HEK293 (cell line): ENCODE measurements around the gene FCN3.

Experiments used
- CTCF ChIA-PET: fragments of 350-600 bp; formaldehyde crosslinking; extraction: SDS; loops from one replicate; lab custom pipeline; 2021; ENCODE audit warnings: antibody characterized with exemption; lab: Yijun Ruan, JAX
- POLR2A ChIA-PET: fragments of 300-600 bp; formaldehyde crosslinking; extraction: SDS; loops from one replicate; lab custom pipeline; 2020; ENCODE audit warnings: antibody characterized with exemption, inconsistent platforms; lab: Yijun Ruan, JAX
- H3K27ac ChIP-seq: fragments of 200-500 bp; sonication (Bioruptor generic); 2 replicates; pipeline ENCODE4 v1.5.1; 2014; ENCODE audit warnings: low read depth, low read length, control low read depth, inconsistent platforms; ENCODE audit errors: extremely low read depth
- H3K36me3 ChIP-seq, 2 experiments: fragments of 200-500 bp in 1 of 2; sonication (Bioruptor generic) in 1 of 2; 1 replicate in 1 of 2; 2 replicates in 1 of 2; pipeline ENCODE4 v1.5.1; 2014 to 2017; ENCODE audit warnings: inconsistent platforms in 2 of 2, low read length in 2 of 2; ENCODE audit not compliant: control insufficient read depth in 2 of 2, insufficient read depth in 1 of 2
- H3K4me1 ChIP-seq: fragments of 200-500 bp; sonication (Bioruptor generic); 2 replicates; pipeline ENCODE4 v1.5.1; 2014; ENCODE audit warnings: mild to moderate bottlenecking, low read length, inconsistent platforms; ENCODE audit not compliant: control insufficient read depth, insufficient read depth
- H3K4me3 ChIP-seq: 2 replicates; pipeline ENCODE4 v1.5.1; 2011; ENCODE audit warnings: low read depth, mild to moderate bottlenecking, control low read depth, low read length, moderate library complexity
- H3K9me3 ChIP-seq: fragments of 200-500 bp; sonication (Bioruptor generic); 2 replicates; pipeline ENCODE4 v1.5.1; 2014; ENCODE audit warnings: low read depth, low read length, inconsistent platforms; ENCODE audit not compliant: control insufficient read depth, insufficient read depth
- EGR2 ChIP-seq: fragments of 450-650 bp; formaldehyde crosslinking; IDR thresholded peaks from 2 replicates; pipeline ENCODE4 v1.5.1; 2016; ENCODE audit warnings: low read depth, missing biosample characterization, missing genetic modification characterization
- SALL2 ChIP-seq: fragments of 450-650 bp; formaldehyde crosslinking; IDR thresholded peaks from 2 replicates; pipeline ENCODE4 v1.5.0; 2017; ENCODE audit warnings: missing biosample characterization, mild to moderate bottlenecking, missing genetic modification characterization, borderline replicate concordance
- ZIC2 ChIP-seq: fragments of 450-650 bp; formaldehyde crosslinking; IDR thresholded peaks from 2 replicates; pipeline ENCODE4 v1.5.1; 2016; ENCODE audit warnings: missing biosample characterization, missing genetic modification characterization
- ZNF223 ChIP-seq: fragments of 450-650 bp; formaldehyde crosslinking; IDR thresholded peaks from 2 replicates; pipeline ENCODE4 v1.5.1; 2016; ENCODE audit warnings: missing biosample characterization, missing genetic modification characterization
- ZNF274 ChIP-seq, 2 experiments: fragments of 200-500 bp in 1 of 2; fragments of 450-650 bp in 1 of 2; sonication (Bioruptor generic) in 1 of 2; formaldehyde crosslinking in 1 of 2; IDR thresholded peaks; 2 replicates each; pipeline versions ENCODE4 v1.5.1 to v1.6.1; 2014 to 2016; ENCODE audit warnings: borderline replicate concordance in 1 of 2, inconsistent platforms in 1 of 2, low read length in 1 of 2, missing biosample characterization in 1 of 2, missing genetic modification characterization in 1 of 2
- ZNF558 ChIP-seq: fragments of 450-650 bp; formaldehyde crosslinking; IDR thresholded peaks from 2 replicates; pipeline ENCODE4 v1.5.1; 2016; ENCODE audit warnings: missing biosample characterization, missing genetic modification characterization
- ZNF560 ChIP-seq: fragments of 450-650 bp; formaldehyde crosslinking; IDR thresholded peaks from 2 replicates; pipeline ENCODE4 v1.5.1; 2017; ENCODE audit warnings: missing biosample characterization, missing genetic modification characterization, borderline replicate concordance
- ZNF561 ChIP-seq: fragments of 450-650 bp; IDR thresholded peaks from 2 replicates; pipeline ENCODE4 v1.5.1; 2018; ENCODE audit warnings: missing biosample characterization, missing genetic modification characterization, borderline replicate concordance
- ZNF658 ChIP-seq: fragments of 450-650 bp; formaldehyde crosslinking; IDR thresholded peaks from 2 replicates; pipeline ENCODE4; 2016; ENCODE audit warnings: missing biosample characterization, missing genetic modification characterization
- ZNF670 ChIP-seq: fragments of 450-650 bp; formaldehyde crosslinking; IDR thresholded peaks from 2 replicates; pipeline ENCODE4 v1.5.1; 2016; ENCODE audit warnings: missing biosample characterization, missing genetic modification characterization, low read depth
- ZNF76 ChIP-seq: fragments of 450-650 bp; formaldehyde crosslinking; IDR thresholded peaks from 2 replicates; pipeline ENCODE4; 2016; ENCODE audit warnings: low read depth, missing biosample characterization, missing genetic modification characterization, borderline replicate concordance
- ZNF791 ChIP-seq: fragments of 450-650 bp; formaldehyde crosslinking; IDR thresholded peaks from 2 replicates; pipeline ENCODE4 v1.5.1; 2016; ENCODE audit warnings: missing biosample characterization, missing genetic modification characterization
- ZNF843 ChIP-seq: fragments of 450-650 bp; formaldehyde crosslinking; IDR thresholded peaks from 2 replicates; pipeline ENCODE4 v1.5.1; 2016; ENCODE audit warnings: missing biosample characterization, missing genetic modification characterization
- TF ChIP-seq, protein P1 (sequence below): sonication (generic); formaldehyde crosslinking; IDR thresholded peaks from 2 replicates; pipeline ENCODE4 v1.8.1; 2022; ENCODE audit warnings: mild to moderate bottlenecking, moderate library complexity, missing genetic modification reagents
- TF ChIP-seq, protein P2 (sequence below): fragments of 450-650 bp; formaldehyde crosslinking; IDR thresholded peaks from 2 replicates; pipeline ENCODE4 v1.5.1; 2017; ENCODE audit warnings: missing biosample characterization, missing genetic modification characterization
- TF ChIP-seq, protein P3 (sequence below): fragments of 450-650 bp; formaldehyde crosslinking; optimal IDR thresholded peaks from 2 replicates; pipeline ENCODE3; 2016; ENCODE audit warnings: missing biosample characterization, mild to moderate bottlenecking, missing genetic modification characterization
- TF ChIP-seq, protein P4 (sequence below): fragments of 450-650 bp; formaldehyde crosslinking; IDR thresholded peaks from 2 replicates; pipeline ENCODE4 v1.5.1; 2016; ENCODE audit warnings: missing biosample characterization, missing genetic modification characterization
- TF ChIP-seq, protein P5 (sequence below): fragments of 450-650 bp; formaldehyde crosslinking; IDR thresholded peaks from 2 replicates; pipeline ENCODE4 v1.5.1; 2016; ENCODE audit warnings: missing biosample characterization, missing genetic modification characterization
- TF ChIP-seq, protein P6 (sequence below): fragments of 450-650 bp; formaldehyde crosslinking; IDR thresholded peaks from 2 replicates; pipeline ENCODE4 v1.5.1; 2016; ENCODE audit warnings: missing biosample characterization, missing genetic modification characterization, borderline replicate concordance

FCN3 gene

DNA sequence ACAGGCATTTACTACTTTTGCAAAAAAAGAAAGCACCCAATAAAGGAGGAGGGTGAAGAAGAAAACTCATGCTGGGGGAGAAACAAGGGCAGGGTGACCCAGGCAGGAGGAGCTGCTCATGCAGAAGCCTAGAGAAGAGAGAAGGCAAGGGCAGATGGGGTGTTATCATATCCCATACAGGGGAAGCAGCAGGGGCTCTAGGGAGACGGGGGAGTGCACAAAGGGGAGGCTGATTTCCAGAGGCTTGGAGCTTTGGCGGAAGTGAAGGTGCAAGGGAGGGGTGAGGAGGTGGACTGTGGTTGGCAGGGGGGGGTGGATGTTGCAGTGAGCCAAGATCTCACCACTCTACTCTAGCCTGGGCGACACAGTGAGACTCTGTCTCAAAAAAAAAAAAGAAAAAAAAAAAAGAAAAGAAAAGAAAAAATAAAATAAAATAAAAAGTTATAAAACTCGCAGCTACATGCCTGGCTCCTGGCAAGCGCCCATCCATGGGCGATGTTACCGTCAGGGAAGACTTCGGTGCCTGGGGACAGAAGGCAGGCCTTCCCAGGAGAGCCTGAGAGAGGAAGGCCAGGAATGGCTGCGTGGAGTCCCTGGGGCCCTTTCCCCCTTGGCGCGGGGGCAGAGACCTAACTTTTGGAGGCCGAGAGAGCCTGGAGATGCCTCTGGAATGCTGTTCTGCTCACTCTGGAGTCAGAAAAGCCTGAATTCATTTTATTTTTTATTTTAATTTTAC, 3.3 kb upstream of the FCN3 start:
- H3K4me3 ChIP-seq = no peak overlapping the region
- H3K4me1 ChIP-seq = no peaks in the 10 kb centered on the region
- TF ChIP-seq ZNF561 (tag by site-specific recombination) (no peak), EGR2 (tag by site-specific recombination) (peak; percentile 30; the same call in 1 of the 2 replicates), SALL2 (no peak), ZNF223 (tag by site-specific recombination) (peak; percentile 47; the same call in 1 of the 2 replicates), ZNF76 (tag by site-specific recombination) (no peak), ZNF658 (tag by site-specific recombination) (no peak), ZIC2 (tag by site-specific recombination) (peak; percentile 88)
- TF ChIP-seq, protein P1, sequence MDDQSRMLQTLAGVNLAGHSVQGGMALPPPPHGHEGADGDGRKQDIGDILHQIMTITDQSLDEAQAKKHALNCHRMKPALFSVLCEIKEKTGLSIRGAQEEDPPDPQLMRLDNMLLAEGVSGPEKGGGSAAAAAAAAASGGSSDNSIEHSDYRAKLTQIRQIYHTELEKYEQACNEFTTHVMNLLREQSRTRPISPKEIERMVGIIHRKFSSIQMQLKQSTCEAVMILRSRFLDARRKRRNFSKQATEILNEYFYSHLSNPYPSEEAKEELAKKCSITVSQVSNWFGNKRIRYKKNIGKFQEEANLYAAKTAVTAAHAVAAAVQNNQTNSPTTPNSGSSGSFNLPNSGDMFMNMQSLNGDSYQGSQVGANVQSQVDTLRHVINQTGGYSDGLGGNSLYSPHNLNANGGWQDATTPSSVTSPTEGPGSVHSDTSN (CRISPR knock-in tag) = no peak
- TF ChIP-seq, protein P2, sequence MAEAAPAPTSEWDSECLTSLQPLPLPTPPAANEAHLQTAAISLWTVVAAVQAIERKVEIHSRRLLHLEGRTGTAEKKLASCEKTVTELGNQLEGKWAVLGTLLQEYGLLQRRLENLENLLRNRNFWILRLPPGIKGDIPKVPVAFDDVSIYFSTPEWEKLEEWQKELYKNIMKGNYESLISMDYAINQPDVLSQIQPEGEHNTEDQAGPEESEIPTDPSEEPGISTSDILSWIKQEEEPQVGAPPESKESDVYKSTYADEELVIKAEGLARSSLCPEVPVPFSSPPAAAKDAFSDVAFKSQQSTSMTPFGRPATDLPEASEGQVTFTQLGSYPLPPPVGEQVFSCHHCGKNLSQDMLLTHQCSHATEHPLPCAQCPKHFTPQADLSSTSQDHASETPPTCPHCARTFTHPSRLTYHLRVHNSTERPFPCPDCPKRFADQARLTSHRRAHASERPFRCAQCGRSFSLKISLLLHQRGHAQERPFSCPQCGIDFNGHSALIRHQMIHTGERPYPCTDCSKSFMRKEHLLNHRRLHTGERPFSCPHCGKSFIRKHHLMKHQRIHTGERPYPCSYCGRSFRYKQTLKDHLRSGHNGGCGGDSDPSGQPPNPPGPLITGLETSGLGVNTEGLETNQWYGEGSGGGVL (tag by site-specific recombination) = no peak
- TF ChIP-seq, protein P3, sequence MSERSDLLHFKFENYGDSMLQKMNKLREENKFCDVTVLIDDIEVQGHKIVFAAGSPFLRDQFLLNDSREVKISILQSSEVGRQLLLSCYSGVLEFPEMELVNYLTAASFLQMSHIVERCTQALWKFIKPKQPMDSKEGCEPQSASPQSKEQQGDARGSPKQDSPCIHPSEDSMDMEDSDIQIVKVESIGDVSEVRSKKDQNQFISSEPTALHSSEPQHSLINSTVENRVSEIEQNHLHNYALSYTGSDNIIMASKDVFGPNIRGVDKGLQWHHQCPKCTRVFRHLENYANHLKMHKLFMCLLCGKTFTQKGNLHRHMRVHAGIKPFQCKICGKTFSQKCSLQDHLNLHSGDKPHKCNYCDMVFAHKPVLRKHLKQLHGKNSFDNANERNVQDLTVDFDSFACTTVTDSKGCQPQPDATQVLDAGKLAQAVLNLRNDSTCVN = no peak
- ChIA-PET POLR2A (interaction anchor here (1.0 kb wide), 1 partner anchor 11 kb away, joined by 3 read pairs; the partner anchor contains the start of gene MAP3K6), CTCF (interaction anchor here (0.6 to 2.3 kb wide), 7 partner anchors 10 to 334 kb away, joined by 3 to 9 read pairs (median 6); partner anchors contain the start of gene MAP3K6)
- no peaks in the 10 kb centered on the region for H3K36me3 ChIP-seq
- H3K9me3 ChIP-seq = no peaks in the 10 kb centered on the region
- no peak overlapping the region for H3K27ac ChIP-seq

DNA sequence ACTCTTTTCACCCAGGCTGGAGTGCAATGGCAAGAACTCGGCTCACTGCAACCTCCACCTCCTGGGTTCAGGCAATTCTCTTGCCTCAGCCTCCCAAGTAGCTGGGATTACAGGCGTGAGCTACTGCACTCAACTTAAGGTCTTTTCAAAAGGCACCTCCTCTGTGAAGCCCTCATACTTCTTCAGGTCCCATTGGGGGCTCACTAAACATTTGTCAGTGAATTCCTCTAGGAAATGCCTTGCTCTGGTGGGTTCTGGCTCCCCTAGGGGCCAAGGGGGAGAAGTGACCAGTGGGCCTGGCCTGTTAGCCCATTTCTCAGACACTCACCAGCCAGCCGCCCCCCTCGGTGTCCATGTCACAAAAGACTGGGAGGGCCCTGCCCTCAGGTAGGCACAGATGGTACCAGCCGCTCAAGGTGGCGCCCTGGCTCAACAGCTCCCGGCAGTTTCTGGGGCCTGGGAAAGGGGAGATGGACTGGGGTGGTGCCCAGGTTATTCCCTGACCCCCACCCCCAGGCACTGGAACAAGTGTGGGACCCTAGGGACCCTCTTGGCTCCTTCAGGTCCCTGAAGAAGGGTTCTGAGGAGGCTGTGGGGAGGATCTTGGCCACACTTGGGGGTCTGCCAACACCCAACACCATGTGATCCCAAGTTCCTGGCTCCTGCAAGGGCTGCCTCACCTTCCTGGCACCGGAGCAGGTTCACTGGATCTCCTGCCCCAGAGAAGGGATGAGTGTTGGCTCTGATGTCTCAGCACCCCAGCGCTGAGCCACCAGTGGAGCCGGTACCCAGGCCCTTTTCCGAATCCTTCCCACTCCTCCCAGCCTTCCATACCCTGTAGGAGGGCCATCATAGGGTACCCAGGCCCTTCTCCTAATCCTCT, 1.6 kb downstream of the FCN3 start:
- no peaks in the 10 kb centered on the region for H3K36me3 ChIP-seq
- H3K4me3 ChIP-seq = no peak overlapping the region
- H3K27ac ChIP-seq = no peak overlapping the region
- H3K9me3 ChIP-seq = no peaks in the 10 kb centered on the region
- H3K4me1 ChIP-seq = no peaks in the 10 kb centered on the region
- CTCF ChIA-PET = interaction anchor here (0.7 to 0.8 kb wide), 5 partner anchors 15 to 222 kb away, joined by 3 to 4 read pairs (median 4); no protein-coding TSS in a partner anchor
- POLR2A ChIA-PET = no interaction called here
- TF ChIP-seq ZNF843 (no peak), ZNF670 (tag by site-specific recombination) (no peak), ZNF558 (tag by site-specific recombination) (no peak), ZNF560 (no peak), ZNF791 (tag by site-specific recombination) (no peak), ZNF274 (IDR thresholded peaks at IDR 0.05; ENCODE audit: low read length) (no peak), ZNF274 (tag by site-specific recombination; IDR thresholded peaks at IDR 0.05; ENCODE audit: borderline replicate concordance) (no peak), ZNF76 (tag by site-specific recombination) (no peak)
- TF ChIP-seq, protein P4, sequence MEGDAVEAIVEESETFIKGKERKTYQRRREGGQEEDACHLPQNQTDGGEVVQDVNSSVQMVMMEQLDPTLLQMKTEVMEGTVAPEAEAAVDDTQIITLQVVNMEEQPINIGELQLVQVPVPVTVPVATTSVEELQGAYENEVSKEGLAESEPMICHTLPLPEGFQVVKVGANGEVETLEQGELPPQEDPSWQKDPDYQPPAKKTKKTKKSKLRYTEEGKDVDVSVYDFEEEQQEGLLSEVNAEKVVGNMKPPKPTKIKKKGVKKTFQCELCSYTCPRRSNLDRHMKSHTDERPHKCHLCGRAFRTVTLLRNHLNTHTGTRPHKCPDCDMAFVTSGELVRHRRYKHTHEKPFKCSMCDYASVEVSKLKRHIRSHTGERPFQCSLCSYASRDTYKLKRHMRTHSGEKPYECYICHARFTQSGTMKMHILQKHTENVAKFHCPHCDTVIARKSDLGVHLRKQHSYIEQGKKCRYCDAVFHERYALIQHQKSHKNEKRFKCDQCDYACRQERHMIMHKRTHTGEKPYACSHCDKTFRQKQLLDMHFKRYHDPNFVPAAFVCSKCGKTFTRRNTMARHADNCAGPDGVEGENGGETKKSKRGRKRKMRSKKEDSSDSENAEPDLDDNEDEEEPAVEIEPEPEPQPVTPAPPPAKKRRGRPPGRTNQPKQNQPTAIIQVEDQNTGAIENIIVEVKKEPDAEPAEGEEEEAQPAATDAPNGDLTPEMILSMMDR (tag by site-specific recombination) = 0 out of 2 replicates have a peak, but pooled peaks have one; percentile 22
- TF ChIP-seq, protein P5, sequence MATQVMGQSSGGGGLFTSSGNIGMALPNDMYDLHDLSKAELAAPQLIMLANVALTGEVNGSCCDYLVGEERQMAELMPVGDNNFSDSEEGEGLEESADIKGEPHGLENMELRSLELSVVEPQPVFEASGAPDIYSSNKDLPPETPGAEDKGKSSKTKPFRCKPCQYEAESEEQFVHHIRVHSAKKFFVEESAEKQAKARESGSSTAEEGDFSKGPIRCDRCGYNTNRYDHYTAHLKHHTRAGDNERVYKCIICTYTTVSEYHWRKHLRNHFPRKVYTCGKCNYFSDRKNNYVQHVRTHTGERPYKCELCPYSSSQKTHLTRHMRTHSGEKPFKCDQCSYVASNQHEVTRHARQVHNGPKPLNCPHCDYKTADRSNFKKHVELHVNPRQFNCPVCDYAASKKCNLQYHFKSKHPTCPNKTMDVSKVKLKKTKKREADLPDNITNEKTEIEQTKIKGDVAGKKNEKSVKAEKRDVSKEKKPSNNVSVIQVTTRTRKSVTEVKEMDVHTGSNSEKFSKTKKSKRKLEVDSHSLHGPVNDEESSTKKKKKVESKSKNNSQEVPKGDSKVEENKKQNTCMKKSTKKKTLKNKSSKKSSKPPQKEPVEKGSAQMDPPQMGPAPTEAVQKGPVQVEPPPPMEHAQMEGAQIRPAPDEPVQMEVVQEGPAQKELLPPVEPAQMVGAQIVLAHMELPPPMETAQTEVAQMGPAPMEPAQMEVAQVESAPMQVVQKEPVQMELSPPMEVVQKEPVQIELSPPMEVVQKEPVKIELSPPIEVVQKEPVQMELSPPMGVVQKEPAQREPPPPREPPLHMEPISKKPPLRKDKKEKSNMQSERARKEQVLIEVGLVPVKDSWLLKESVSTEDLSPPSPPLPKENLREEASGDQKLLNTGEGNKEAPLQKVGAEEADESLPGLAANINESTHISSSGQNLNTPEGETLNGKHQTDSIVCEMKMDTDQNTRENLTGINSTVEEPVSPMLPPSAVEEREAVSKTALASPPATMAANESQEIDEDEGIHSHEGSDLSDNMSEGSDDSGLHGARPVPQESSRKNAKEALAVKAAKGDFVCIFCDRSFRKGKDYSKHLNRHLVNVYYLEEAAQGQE (tag by site-specific recombination) = no peak
- TF ChIP-seq, protein P6, sequence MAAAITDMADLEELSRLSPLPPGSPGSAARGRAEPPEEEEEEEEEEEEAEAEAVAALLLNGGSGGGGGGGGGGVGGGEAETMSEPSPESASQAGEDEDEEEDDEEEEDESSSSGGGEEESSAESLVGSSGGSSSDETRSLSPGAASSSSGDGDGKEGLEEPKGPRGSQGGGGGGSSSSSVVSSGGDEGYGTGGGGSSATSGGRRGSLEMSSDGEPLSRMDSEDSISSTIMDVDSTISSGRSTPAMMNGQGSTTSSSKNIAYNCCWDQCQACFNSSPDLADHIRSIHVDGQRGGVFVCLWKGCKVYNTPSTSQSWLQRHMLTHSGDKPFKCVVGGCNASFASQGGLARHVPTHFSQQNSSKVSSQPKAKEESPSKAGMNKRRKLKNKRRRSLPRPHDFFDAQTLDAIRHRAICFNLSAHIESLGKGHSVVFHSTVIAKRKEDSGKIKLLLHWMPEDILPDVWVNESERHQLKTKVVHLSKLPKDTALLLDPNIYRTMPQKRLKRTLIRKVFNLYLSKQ = no peak
